Activated T-helper 2 cell treated with anti-CD3 and anti-CD28 coated beads, Interferon-gamma antibody, Interleukin-2, Interleukin-4, amounts not matched to agents 10 μg/mL and 5 μg/mL and 100 μg/mL, durations not matched to agents 14 hours and 24 hours and 36 hours (primary cell): ENCODE data around the gene KIAA1755. TPM values are rescaled to one million over a fixed set of nuclear protein-coding genes. Genes with fewer than 3 reads are reported as not detected.

Experiments
- DNase-seq: peaks from one replicate; pipeline ENCODE4 v3.0.0; 2021; ENCODE audit warnings: low spot score
- H3K27ac Mint-ChIP-seq: one replicate; pipeline ENCODE4 v1.8.0; 2021; ENCODE audit warnings: mixed read lengths
- H3K27me3 Mint-ChIP-seq: one replicate; pipeline ENCODE4 v1.8.0; 2021; ENCODE audit warnings: low read depth, mixed read lengths
- H3K36me3 Mint-ChIP-seq: one replicate; pipeline ENCODE4 v1.8.0; 2021; ENCODE audit warnings: low read depth, mixed read lengths
- H3K4me1 Mint-ChIP-seq: one replicate; pipeline ENCODE4 v1.8.0; 2021; ENCODE audit warnings: low read depth, mixed read lengths
- H3K4me3 Mint-ChIP-seq: one replicate; pipeline ENCODE4 v1.8.0; 2021; ENCODE audit warnings: low read depth, mild to moderate bottlenecking, moderate library complexity, mixed read lengths
- H3K9me3 Mint-ChIP-seq: one replicate; pipeline ENCODE4 v1.8.0; 2021; ENCODE audit warnings: mixed read lengths
- intact Hi-C: fragments of 100-400 bp; cut with micrococcal nuclease; formaldehyde crosslinking; loops from one replicate; pipeline ENCODE4 v1.15.1; 2023
- total RNA-seq: library from RNA; stranded (reverse); gene quantifications from 2 replicates; pipeline ENCODE4 v1.2.3, GENCODE V29; 2022

The KIAA1755 gene
- total RNA-seq, 1 donor from 2014 or later: not detected

DNA sequence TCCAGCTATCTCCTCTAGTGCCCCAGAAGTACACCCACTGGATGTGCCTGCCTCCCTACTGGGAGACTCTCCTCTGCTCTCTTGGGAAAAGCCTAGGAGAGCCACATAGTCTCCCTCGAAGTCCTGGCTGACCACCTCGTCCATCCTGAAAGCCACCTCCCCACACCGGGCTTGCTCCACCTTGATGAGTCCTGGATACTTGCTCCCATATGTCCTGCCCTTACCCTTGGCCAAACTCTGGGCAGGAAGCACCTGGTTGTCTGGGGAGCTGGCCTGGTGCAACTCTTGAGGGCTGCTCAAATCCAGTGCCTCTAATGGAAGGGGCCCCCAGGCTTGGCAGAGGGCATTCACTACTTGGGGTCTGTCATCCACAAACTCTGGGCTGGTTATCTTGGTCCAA is 19.3 kb downstream of the KIAA1755 start:
- Mint-ChIP-seq H3K36me3 (no peaks in the 10 kb centered on the region), H3K4me3 (no peak overlapping the region), H3K27me3 (no peaks in the 10 kb centered on the region), H3K4me1 (no peaks in the 10 kb centered on the region), H3K27ac (no peak overlapping the region), H3K9me3 (peaks cover 29% of the 10 kb centered on the region)
- intact Hi-C loops: no loop called here
- DNase-seq: no peak

- DNase-seq: no peak
- Mint-ChIP-seq H3K4me1 (no peaks in the 10 kb centered on the region), H3K27me3 (no peaks in the 10 kb centered on the region), H3K36me3 (no peaks in the 10 kb centered on the region), H3K9me3 (peaks cover 23% of the 10 kb centered on the region), H3K27ac (no peak overlapping the region), H3K4me3 (no peak overlapping the region)
- intact Hi-C loops: no loop called here
These were observed 21.1 kb downstream of the KIAA1755 start for GRCh38 chr20:38239441-38239840.

GRCh38 chr20:38238829-38239228 is 21.7 kb downstream of the KIAA1755 start:
- DNase-seq: no peak
- Mint-ChIP-seq H3K9me3 (peaks cover 23% of the 10 kb centered on the region), H3K4me1 (no peaks in the 10 kb centered on the region), H3K27ac (no peak overlapping the region), H3K4me3 (no peak overlapping the region), H3K36me3 (no peaks in the 10 kb centered on the region), H3K27me3 (no peaks in the 10 kb centered on the region)
- intact Hi-C loops: no loop called here

- no peak overlapping the region for H3K27ac Mint-ChIP-seq
- H3K4me3 Mint-ChIP-seq: no peak overlapping the region
- no peak for DNase-seq
- intact Hi-C loops: no loop called here
- no peaks in the 10 kb centered on the region for H3K27me3 Mint-ChIP-seq
- peaks cover 13% of the 10 kb centered on the region for H3K9me3 Mint-ChIP-seq
- H3K4me1 Mint-ChIP-seq: no peaks in the 10 kb centered on the region
- no peaks in the 10 kb centered on the region for H3K36me3 Mint-ChIP-seq
These were observed 23.2 kb downstream of the KIAA1755 start for GRCh38 chr20:38237381-38237780.

DNA sequence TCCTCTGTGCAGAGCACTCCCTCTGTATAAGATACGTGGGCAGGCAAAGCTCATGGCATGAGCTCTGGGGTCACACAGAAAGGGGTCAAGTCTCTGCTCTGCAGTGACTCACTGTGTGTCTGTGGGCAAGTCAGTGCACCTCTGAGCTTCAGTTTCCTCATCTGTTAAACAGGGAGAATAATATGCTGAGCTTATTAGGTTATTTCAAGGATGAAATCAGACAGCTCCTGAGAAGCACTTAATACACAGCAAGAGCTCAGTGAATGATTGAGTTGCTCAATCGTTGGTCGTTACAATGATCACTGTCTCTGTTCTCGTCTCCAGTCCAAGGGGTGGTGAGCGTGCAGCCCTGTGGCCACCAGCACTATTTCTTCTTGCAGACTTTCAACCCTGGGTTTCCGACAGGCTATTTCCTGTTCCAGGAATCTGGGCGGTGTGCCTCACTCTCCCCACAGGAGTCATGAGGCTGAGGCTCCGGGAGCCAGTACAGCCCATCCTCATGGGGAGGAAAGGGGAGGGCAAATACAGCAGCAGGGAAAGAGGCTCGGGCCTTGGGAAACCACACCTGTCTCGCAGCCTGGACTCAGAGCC is 28.9 kb downstream of the KIAA1755 start:
- H3K36me3 Mint-ChIP-seq: no peaks in the 10 kb centered on the region
- peaks cover 1% of the 10 kb centered on the region for H3K27me3 Mint-ChIP-seq
- peaks cover 2% of the 10 kb centered on the region for H3K4me1 Mint-ChIP-seq
- DNase-seq: no peak
- intact Hi-C loops: no loop called here
- H3K4me3 Mint-ChIP-seq: no peak overlapping the region
- H3K27ac Mint-ChIP-seq: no peak overlapping the region
- no peaks in the 10 kb centered on the region for H3K9me3 Mint-ChIP-seq

GRCh38 chr20:38230957-38231526 is 29.5 kb downstream of the KIAA1755 start:
- Mint-ChIP-seq H3K4me3 (no peak overlapping the region), H3K4me1 (peaks cover 2% of the 10 kb centered on the region), H3K36me3 (no peaks in the 10 kb centered on the region), H3K9me3 (no peaks in the 10 kb centered on the region), H3K27ac (no peak overlapping the region), H3K27me3 (peaks cover 1% of the 10 kb centered on the region)
- DNase-seq: no peak
- intact Hi-C loops: no loop called here

DNA sequence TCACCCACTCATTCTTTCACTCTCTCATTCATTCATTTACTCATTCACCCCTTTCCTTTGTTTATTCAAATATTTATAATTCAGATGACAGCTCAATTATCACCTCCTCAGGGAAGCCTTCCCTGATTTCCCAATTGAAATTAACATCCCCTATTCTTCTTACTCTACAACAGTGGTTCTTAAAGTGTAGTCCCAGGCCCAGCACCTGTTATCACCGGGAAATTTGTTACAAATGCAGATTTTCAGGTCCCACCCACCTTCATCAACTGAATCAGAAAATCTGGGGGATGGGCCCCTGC is 30.3 kb downstream of the KIAA1755 start:
- H3K4me1 Mint-ChIP-seq: peaks cover 2% of the 10 kb centered on the region
- peaks cover 1% of the 10 kb centered on the region for H3K27me3 Mint-ChIP-seq
- H3K36me3 Mint-ChIP-seq: no peaks in the 10 kb centered on the region
- no peak overlapping the region for H3K27ac Mint-ChIP-seq
- no peak for DNase-seq
- H3K4me3 Mint-ChIP-seq: no peak overlapping the region
- intact Hi-C loops: no loop called here
- no peaks in the 10 kb centered on the region for H3K9me3 Mint-ChIP-seq

- H3K36me3 Mint-ChIP-seq: no peaks in the 10 kb centered on the region
- H3K4me3 Mint-ChIP-seq: no peak overlapping the region
- no peak overlapping the region for H3K27ac Mint-ChIP-seq
- H3K9me3 Mint-ChIP-seq: no peaks in the 10 kb centered on the region
- peaks cover 1% of the 10 kb centered on the region for H3K27me3 Mint-ChIP-seq
- DNase-seq: no peak
- peaks cover 2% of the 10 kb centered on the region for H3K4me1 Mint-ChIP-seq
- intact Hi-C loops: loop anchor here (10.0 kb wide), 1 partner anchor 665 kb away; no protein-coding TSS in a partner anchor
These were observed 30.9 kb downstream of the KIAA1755 start for GRCh38 chr20:38229376-38230252.

- Mint-ChIP-seq H3K9me3 (no peaks in the 10 kb centered on the region), H3K27ac (no peak overlapping the region), H3K36me3 (no peaks in the 10 kb centered on the region), H3K27me3 (peaks cover 1% of the 10 kb centered on the region), H3K4me1 (peaks cover 2% of the 10 kb centered on the region), H3K4me3 (no peak overlapping the region)
- intact Hi-C loops: loop anchor here (10.0 kb wide), 1 partner anchor 664 kb away; no protein-coding TSS in a partner anchor
- DNase-seq: no peak
These were observed 32.1 kb downstream of the KIAA1755 start for GRCh38 chr20:38228436-38228835.

GRCh38 chr20:38227420-38228360 is 32.8 kb downstream of the KIAA1755 start:
- Mint-ChIP-seq H3K4me1 (peaks cover 2% of the 10 kb centered on the region), H3K27ac (no peak overlapping the region), H3K36me3 (no peaks in the 10 kb centered on the region), H3K4me3 (no peak overlapping the region), H3K27me3 (peaks cover 1% of the 10 kb centered on the region), H3K9me3 (no peaks in the 10 kb centered on the region)
- intact Hi-C loops: loop anchor here (10.0 kb wide), 1 partner anchor 663 kb away; no protein-coding TSS in a partner anchor
- no peak for DNase-seq

GRCh38 chr20:38226553-38226952 is 34.0 kb downstream of the KIAA1755 start:
- peaks cover 1% of the 10 kb centered on the region for H3K27me3 Mint-ChIP-seq
- H3K27ac Mint-ChIP-seq: no peak overlapping the region
- no peak overlapping the region for H3K4me3 Mint-ChIP-seq
- H3K36me3 Mint-ChIP-seq: no peaks in the 10 kb centered on the region
- intact Hi-C loops: loop anchor here (10.0 kb wide), 1 partner anchor 662 kb away; no protein-coding TSS in a partner anchor
- no peak for DNase-seq
- H3K4me1 Mint-ChIP-seq: peaks cover 2% of the 10 kb centered on the region
- no peaks in the 10 kb centered on the region for H3K9me3 Mint-ChIP-seq

DNA sequence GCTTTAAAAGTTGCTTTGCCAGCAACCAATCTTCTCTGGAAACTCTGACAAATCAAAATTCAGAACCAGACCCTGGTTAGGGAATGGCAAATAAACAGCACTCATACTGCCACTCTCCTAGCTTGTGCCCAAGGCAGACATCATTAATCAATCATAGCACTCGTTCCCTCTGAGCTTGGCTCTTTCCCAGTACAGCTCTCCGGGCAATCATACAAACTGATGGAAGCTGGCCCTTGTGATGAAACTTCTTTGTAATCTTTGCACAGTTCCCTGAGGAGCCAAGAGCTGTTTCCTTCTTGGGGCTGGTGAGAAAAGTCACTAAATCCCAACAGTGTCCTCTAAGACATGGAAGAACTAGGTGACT is 34.7 kb downstream of the KIAA1755 start:
- Mint-ChIP-seq H3K4me3 (no peak overlapping the region), H3K36me3 (no peaks in the 10 kb centered on the region), H3K4me1 (no peaks in the 10 kb centered on the region), H3K9me3 (no peaks in the 10 kb centered on the region), H3K27me3 (peaks cover 1% of the 10 kb centered on the region), H3K27ac (no peak overlapping the region)
- intact Hi-C loops: loop anchor here (10.0 kb wide), 1 partner anchor 661 kb away; no protein-coding TSS in a partner anchor
- DNase-seq: no peak
